ENCODE measurements around the gene CPLANE2. TPM values are rescaled to one million over a fixed set of nuclear protein-coding genes. Genes with fewer than 3 reads are reported as not detected.

The CPLANE2 gene
- total RNA-seq, 1 donor from 2014 or later, result 3.5 TPM

- H3K4me1 Mint-ChIP-seq (ENCODE audit: low read depth, unreplicated experiment), result no peaks in the 10 kb centered on the region
- H3K27ac Mint-ChIP-seq (ENCODE audit: unreplicated experiment), result no peak overlapping the region
- no peak for DNase-seq
Observed at GRCh38 chr1:16181887-16182719, 54.9 kb downstream of the CPLANE2 start.

More at GRCh38 chr1:16181887-16182719, 54.9 kb downstream of the CPLANE2 start:
- no peak overlapping the region for H3K4me3 Mint-ChIP-seq (ENCODE audit: unreplicated experiment)
- TF ChIP-seq CTCF (IDR thresholded peaks at IDR 0.05; ENCODE audit: partially characterized antibody, unreplicated experiment), result no peak
- H3K9me3 Mint-ChIP-seq (ENCODE audit: unreplicated experiment), result peaks cover 1% of the 10 kb centered on the region
- no peaks in the 10 kb centered on the region for H3K36me3 Mint-ChIP-seq (ENCODE audit: unreplicated experiment)
- H3K27me3 Mint-ChIP-seq (ENCODE audit: unreplicated experiment), result peaks cover 3% of the 10 kb centered on the region

Other genes with a start within 250 kb of the CPLANE2 start
- not detected for gene SRARP, start 232.9 kb downstream of the CPLANE2 start, total RNA-seq (ENCODE audit: unreplicated experiment)
- gene HSPB7, start 219.1 kb downstream of the CPLANE2 start, total RNA-seq (ENCODE audit: unreplicated experiment), result not detected
- 0.34 TPM for gene CLCNKA, start 215.1 kb downstream of the CPLANE2 start, total RNA-seq (ENCODE audit: unreplicated experiment)
- gene CLCNKB, start 193.4 kb downstream of the CPLANE2 start, total RNA-seq (ENCODE audit: unreplicated experiment), result not detected
- gene FAM131C, start 163.5 kb downstream of the CPLANE2 start, total RNA-seq (ENCODE audit: unreplicated experiment), result 1.1 TPM
- gene EPHA2, start 81.1 kb downstream of the CPLANE2 start, total RNA-seq (ENCODE audit: unreplicated experiment), result 0.29 TPM
- 3.4 TPM for gene ARHGEF19, start 24.5 kb downstream of the CPLANE2 start, total RNA-seq (ENCODE audit: unreplicated experiment)
- gene FBXO42, start 115.3 kb upstream of the CPLANE2 start, total RNA-seq (ENCODE audit: unreplicated experiment), result 27.7 TPM
- gene SZRD1, start 130.1 kb upstream of the CPLANE2 start, total RNA-seq (ENCODE audit: unreplicated experiment), result 64.5 TPM
- not detected for gene SPATA21, start 200.2 kb upstream of the CPLANE2 start, total RNA-seq (ENCODE audit: unreplicated experiment)
- 37.8 TPM for gene NECAP2, start 203.5 kb upstream of the CPLANE2 start, total RNA-seq (ENCODE audit: unreplicated experiment)

All from glutamatergic neuron (in vitro differentiated cells).